KOPT-K1 (cell line): Measurements from ENCODE around the gene GAGE10.
"Not testable (repeated sequence)": the region's sequence is repeated elsewhere in the genome, so short reads cannot be mapped to it uniquely, and the experiment has no call there.

Experiments
- H3K27ac ChIP-seq: fragments of 200-600 bp; sonication (generic); 2 replicates; pipeline ENCODE4 v1.5.1; 2016; ENCODE audit warnings: antibody characterized with exemption, mild to moderate bottlenecking, low read depth, low read length; ENCODE audit not compliant: poor library complexity, severe bottlenecking
- H3K36me3 ChIP-seq: fragments of 200-600 bp; sonication (generic); 2 replicates; pipeline ENCODE4 v1.5.1; 2017; ENCODE audit warnings: antibody characterized with exemption, mild to moderate bottlenecking, low read length, moderate library complexity; ENCODE audit not compliant: insufficient read depth
- H3K9me3 ChIP-seq: fragments of 200-600 bp; sonication (generic); 2 replicates; pipeline ENCODE4 v1.5.1; 2017; ENCODE audit warnings: antibody characterized with exemption, low read length, mild to moderate bottlenecking; ENCODE audit not compliant: insufficient read depth, poor library complexity, severe bottlenecking

GAGE10 gene

DNA sequence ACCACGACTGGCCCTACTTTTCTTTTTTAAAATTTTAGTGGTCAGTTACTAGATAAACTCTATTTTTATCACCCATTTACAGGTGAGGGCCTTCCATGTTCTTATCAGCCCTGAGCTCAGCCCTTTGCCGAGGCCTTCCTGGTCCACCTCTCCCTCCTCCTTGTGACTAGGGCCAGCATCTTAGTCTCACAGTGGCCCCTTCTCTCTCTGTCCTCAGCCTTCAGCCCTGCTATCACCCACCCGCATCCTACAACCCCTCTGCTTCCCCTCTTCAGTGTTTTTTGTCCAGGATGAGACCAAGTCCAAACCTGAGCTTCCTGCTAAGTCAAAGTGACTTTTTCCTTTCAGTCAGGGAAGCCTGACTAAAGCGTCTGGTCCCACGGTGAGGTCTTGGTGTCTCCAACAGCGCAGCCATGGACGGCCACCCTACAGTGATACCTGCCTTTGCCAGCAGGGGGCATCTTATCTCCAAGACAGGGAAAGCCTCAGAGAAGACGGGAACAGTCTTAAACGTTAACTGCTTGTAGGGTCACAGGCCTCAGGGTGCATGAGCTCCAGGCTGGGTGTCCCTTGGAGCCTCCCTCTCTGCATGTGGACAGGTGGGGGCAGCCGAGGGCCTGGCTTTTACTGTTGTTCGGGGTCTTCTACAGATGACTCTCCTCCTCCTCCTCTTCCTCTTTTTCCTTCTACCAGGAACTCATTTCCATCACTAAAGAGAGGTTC, 11.7 kb upstream of the GAGE10 start:
- Histone ChIP-seq H3K36me3 (no peaks in the 10 kb centered on the region), H3K27ac (no peak overlapping the region), H3K9me3 (no peaks in the 10 kb centered on the region)

- Histone ChIP-seq H3K27ac (no peak overlapping the region), H3K36me3 (no peaks in the 10 kb centered on the region), H3K9me3 (no peaks in the 10 kb centered on the region)
These were observed 10.8 kb upstream of the GAGE10 start for GRCh38 chrX:49292400-49293362.

DNA sequence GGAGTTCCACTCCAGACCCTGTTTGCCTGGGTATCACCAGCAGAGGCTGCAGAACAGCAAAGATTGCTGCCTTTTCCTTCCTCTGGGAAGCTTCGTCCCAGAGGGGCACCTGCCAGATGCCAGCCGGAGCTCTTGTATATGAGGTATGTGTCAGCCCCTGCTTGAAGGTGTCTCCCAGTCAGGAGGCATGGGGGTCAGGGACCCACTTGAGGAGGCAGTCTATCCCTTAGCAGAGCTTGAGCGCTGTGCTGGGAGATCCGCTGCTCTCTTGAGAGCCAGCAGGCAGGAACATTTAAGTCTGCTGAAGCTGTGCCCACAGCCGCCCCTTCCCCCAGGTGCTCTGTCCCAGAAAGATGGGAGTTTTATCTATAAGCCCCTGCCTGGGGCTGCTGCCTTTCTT, 4.2 kb upstream of the GAGE10 start:
- H3K27ac ChIP-seq, H3K36me3 ChIP-seq, H3K9me3 ChIP-seq: not testable (repeated sequence)

DNA sequence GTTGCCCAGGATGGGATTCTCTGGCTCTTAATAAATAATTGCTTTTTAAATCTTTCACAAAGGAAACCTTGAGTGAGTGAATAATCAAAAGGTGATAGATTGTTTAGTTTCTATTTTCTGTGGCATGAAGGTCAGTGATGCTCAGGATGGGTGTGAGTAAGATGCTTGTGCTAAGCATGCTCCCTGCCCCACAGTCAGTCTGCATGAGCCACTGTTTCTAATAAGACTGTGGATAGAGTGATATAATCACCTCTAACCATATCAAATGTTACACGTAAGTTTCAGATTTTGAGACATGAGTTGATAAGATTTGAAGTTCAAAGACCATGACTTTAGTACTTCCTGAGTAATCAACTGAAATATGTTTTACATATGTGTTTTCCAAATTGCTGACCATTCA, 2.7 kb upstream of the GAGE10 start:
- H3K36me3 ChIP-seq, result no peaks in the 10 kb centered on the region
- H3K27ac ChIP-seq, result no peak overlapping the region

GRCh38 chrX:49307775-49308174, 4.3 kb downstream of the GAGE10 start:
- H3K36me3 ChIP-seq, H3K27ac ChIP-seq, H3K9me3 ChIP-seq: not testable (repeated sequence)

More for the DNA sequence above, 2.7 kb upstream of the GAGE10 start:
- H3K9me3 ChIP-seq, result no peaks in the 10 kb centered on the region

- H3K9me3 ChIP-seq, result no peaks in the 10 kb centered on the region
- H3K36me3 ChIP-seq, result no peaks in the 10 kb centered on the region
These were observed 5.3 kb downstream of the GAGE10 start for GRCh38 chrX:49308604-49309269.

DNA sequence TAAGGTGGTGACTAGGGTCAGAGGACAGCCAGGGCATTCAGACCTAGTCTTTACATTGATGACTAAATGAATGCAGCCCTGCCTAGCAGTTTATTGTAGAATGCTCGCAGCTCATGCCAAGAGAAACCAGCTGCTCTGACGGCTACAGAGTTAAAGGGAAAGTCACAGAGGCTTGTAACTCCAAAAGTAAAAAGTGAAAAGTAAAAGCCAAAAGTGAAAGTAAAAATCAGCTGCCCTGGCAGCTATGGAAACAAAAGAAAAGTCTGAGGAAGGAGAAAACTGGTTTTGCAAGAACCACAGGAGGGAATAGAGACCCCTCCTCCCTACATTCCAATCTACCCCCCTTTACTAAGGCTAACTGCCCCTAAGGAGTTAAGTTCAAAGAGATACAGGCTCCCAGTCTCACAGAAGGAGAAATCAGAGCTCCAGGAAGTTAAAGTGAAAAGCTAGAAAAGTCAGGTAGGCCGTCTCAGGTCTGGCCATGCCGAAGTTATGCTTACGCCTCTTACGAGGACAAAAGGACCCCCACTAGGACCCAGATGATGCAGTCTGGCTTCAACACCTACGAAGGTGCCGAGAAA, 6.0 kb downstream of the GAGE10 start:
- Histone ChIP-seq H3K9me3 (no peaks in the 10 kb centered on the region), H3K36me3 (no peaks in the 10 kb centered on the region), H3K27ac (peak overlapping the region; percentile 65)

More at GRCh38 chrX:49308604-49309269, 5.3 kb downstream of the GAGE10 start:
- peak overlapping the region; percentile 65 for H3K27ac ChIP-seq

DNA sequence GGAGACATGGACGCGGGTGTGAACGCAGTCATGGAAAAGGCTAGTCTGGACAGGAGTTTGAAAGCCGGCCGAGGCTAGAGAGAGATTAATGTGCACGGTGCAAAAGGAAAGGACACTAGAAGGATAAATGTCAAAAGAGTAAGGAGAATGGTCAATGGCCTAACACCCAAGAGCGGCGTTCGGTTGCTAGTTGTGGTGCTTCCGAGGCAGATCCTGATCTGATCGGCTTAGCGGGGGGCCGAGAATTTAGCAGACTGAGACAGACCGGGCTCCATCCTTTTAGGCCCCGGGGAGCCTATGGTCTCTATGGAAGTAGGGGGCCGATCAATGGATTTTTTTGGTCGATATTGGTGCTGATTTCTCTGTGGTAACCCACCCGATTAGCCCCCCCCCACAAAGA, 6.9 kb downstream of the GAGE10 start:
- no peaks in the 10 kb centered on the region for H3K36me3 ChIP-seq
- H3K27ac ChIP-seq, result no peak overlapping the region

GRCh38 chrX:49312176-49312575, 8.7 kb downstream of the GAGE10 start:
- no peak overlapping the region for H3K27ac ChIP-seq
- no peaks in the 10 kb centered on the region for H3K36me3 ChIP-seq
- no peaks in the 10 kb centered on the region for H3K9me3 ChIP-seq

More for the DNA sequence above, 6.9 kb downstream of the GAGE10 start:
- H3K9me3 ChIP-seq, result no peaks in the 10 kb centered on the region

DNA sequence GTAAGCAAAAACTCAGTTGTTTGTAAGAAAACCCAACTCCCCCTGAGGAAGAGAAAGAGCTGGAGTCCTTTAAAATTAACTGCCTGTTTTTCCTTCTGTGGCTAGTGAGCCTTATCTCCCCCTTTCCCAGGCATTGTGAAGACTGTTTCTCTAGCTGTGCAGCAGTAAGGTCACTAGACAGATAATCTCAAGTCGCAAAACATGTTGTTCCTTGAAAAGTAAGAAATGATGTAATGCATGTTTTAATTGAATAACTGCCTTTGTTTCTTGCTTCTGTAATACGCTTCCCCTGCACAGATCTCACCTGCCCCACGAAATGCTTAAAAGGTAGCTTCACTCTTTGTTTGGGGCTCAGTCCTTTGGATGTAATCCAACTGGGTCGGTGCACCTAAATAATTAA, 12.6 kb downstream of the GAGE10 start:
- Histone ChIP-seq H3K9me3 (no peaks in the 10 kb centered on the region), H3K27ac (no peak overlapping the region), H3K36me3 (no peaks in the 10 kb centered on the region)

DNA sequence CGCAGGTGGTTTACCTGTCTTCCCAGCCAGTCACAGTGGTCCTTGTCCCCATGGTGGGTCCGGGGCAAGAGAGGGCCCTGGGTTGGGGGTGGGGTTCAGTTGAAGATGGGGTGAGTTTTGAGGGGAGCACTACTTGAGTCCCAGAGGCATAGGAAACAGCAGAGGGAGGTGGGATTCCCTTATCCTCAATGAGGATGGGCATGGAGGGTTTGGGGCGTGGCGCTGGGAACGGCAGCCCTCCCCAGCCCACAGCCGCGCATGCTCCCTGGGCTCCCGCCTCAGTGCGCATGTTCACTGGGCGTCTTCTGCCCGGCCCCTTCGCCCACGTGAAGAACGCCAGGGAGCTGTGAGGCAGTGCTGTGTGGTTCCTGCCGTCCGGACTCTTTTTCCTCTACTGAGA, 18.3 kb downstream of the GAGE10 start, which contains the start of gene GAGE12J:
GAGE12J (plus strand) TSS at position 301 of the 400 bp plus-strand sequence. CDS start 1,157 bp downstream, outside the sequence.
- not testable (repeated sequence) for H3K36me3 ChIP-seq, H3K9me3 ChIP-seq, H3K27ac ChIP-seq

DNA sequence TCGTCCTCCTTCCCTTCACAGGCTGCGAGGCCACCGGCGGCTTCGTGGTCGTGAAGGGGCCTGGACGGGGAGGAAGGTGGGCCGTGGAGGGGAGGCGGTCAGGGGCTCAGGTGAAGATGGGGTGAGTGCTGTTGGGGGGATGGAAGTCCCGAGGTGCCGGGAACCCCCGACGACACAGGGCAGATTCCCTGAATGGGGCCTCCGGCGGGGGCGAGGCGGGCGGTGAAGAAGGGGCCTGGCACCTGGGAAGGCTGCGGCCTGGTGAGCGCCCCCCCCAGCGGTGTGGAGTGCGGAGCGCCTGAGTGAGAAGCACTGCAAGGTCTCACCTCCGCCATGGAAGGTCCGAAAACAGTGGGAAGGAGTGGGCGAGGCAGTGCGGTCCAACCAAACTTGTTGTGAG, 18.8 kb downstream of the GAGE10 start:
- not testable (repeated sequence) for H3K27ac ChIP-seq, H3K9me3 ChIP-seq, H3K36me3 ChIP-seq

- not testable (repeated sequence) for H3K36me3 ChIP-seq, H3K9me3 ChIP-seq, H3K27ac ChIP-seq
These were observed 20.3 kb downstream of the GAGE10 start for GRCh38 chrX:49323735-49324134.

DNA sequence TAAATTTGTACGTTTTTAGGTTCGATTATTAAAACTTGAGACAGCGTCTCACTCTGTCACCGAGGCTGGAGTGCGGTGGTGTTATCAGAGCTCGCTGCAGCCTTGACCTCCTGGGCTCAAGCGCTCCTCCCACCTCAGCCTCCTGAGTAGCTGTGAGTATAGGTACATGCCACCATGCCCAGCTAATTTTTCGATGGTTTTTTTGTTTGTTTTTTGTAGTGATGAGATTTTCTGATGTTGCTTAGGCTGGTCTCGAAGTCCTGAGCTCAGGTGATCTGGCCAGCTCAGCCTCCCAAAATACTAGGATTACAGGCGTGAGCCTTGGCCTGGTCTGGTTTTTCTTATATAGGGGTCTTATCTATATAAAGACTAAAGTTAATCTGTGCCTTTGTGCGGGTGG, 27.0 kb downstream of the GAGE10 start:
- H3K36me3 ChIP-seq, H3K27ac ChIP-seq, H3K9me3 ChIP-seq: not testable (repeated sequence)

GRCh38 chrX:49331282-49331681, 27.8 kb downstream of the GAGE10 start, which contains the start of gene GAGE13:
GAGE13 (plus strand) TSS chrX:49331582; CDS start chrX:49332738, 1,156 bp downstream.
- not testable (repeated sequence) for H3K36me3 ChIP-seq, H3K9me3 ChIP-seq, H3K27ac ChIP-seq
